Type B pancreatic cell (in vitro differentiated cells): ENCODE data around the gene MAPK6. TPM values are rescaled to one million over a fixed set of nuclear protein-coding genes. Genes with fewer than 3 reads are reported as not detected.
"Not testable (repeated sequence)": the region's sequence is repeated elsewhere in the genome, so short reads cannot be mapped to it uniquely, and the experiment has no call there.

Source experiments
- DNase-seq: peaks from one replicate; pipeline ENCODE4 v3.0.0; 2021; ENCODE audit warnings: mixed read lengths; ENCODE audit not compliant: unreplicated experiment; ENCODE audit errors: extremely low spot score
- H3K27ac Mint-ChIP-seq: 2 replicates; pipeline ENCODE4 v1.8.0; 2021; ENCODE audit warnings: mild to moderate bottlenecking, mixed read lengths
- H3K27me3 Mint-ChIP-seq: 2 replicates; pipeline ENCODE4 v1.8.0; 2021; ENCODE audit warnings: mixed read lengths
- H3K36me3 Mint-ChIP-seq: 2 replicates; pipeline ENCODE4 v1.8.0; 2021; ENCODE audit warnings: mixed read lengths
- H3K4me1 Mint-ChIP-seq: one replicate; pipeline ENCODE4 v1.8.0; 2021; ENCODE audit warnings: mixed read lengths; ENCODE audit not compliant: unreplicated experiment
- H3K4me3 Mint-ChIP-seq: 2 replicates; pipeline ENCODE4 v1.8.0; 2021; ENCODE audit warnings: mild to moderate bottlenecking, mixed read lengths
- H3K9me3 Mint-ChIP-seq: 2 replicates; pipeline ENCODE4 v1.8.0; 2021; ENCODE audit warnings: mixed read lengths
- CTCF ChIP-seq: fragments of 200-600 bp; sonication (generic); conservative IDR thresholded peaks from 2 replicates; pipeline ENCODE4 v1.5.0; 2021; ENCODE audit warnings: antibody characterized with exemption, mild to moderate bottlenecking
- total RNA-seq: library from RNA; stranded (reverse); gene quantifications from 2 replicates; pipeline ENCODE4 v1.2.1, GENCODE V29; 2021; ENCODE audit warnings: low replicate concordance

MAPK6 gene
- total RNA-seq, 1 donor from 2014 or later = 56.6 TPM

- Mint-ChIP-seq H3K4me3 (no peak overlapping the region), H3K36me3 (no peaks in the 10 kb centered on the region), H3K4me1 (peaks cover 5% of the 10 kb centered on the region), H3K9me3 (no peaks in the 10 kb centered on the region), H3K27me3 (no peaks in the 10 kb centered on the region), H3K27ac (no peak overlapping the region)
- no peak for TF ChIP-seq CTCF
- DNase-seq = no peak
Observed at GRCh38 chr15:52093539-52094510, 74.8 kb downstream of the MAPK6 start.

- no peak overlapping the region for H3K27ac Mint-ChIP-seq
- H3K4me3 Mint-ChIP-seq = no peak overlapping the region
- peaks cover 5% of the 10 kb centered on the region for H3K4me1 Mint-ChIP-seq
- no peaks in the 10 kb centered on the region for H3K36me3 Mint-ChIP-seq
- no peak for TF ChIP-seq CTCF
- H3K9me3 Mint-ChIP-seq = no peaks in the 10 kb centered on the region
- DNase-seq = no peak
- no peaks in the 10 kb centered on the region for H3K27me3 Mint-ChIP-seq
Observed at GRCh38 chr15:52094811-52095584, 76.0 kb downstream of the MAPK6 start.

GRCh38 chr15:52095597-52096262 is 76.7 kb downstream of the MAPK6 start:
- no peak overlapping the region for H3K27ac Mint-ChIP-seq
- no peak for DNase-seq
- peaks cover 5% of the 10 kb centered on the region for H3K4me1 Mint-ChIP-seq
- H3K4me3 Mint-ChIP-seq = no peak overlapping the region
- H3K9me3 Mint-ChIP-seq = no peaks in the 10 kb centered on the region
- H3K27me3 Mint-ChIP-seq = no peaks in the 10 kb centered on the region
- TF ChIP-seq CTCF = no peak
- H3K36me3 Mint-ChIP-seq = no peaks in the 10 kb centered on the region

GRCh38 chr15:52096536-52096935 is 77.5 kb downstream of the MAPK6 start:
- not testable (repeated sequence) for H3K4me1 Mint-ChIP-seq, H3K9me3 Mint-ChIP-seq, H3K36me3 Mint-ChIP-seq, H3K27ac Mint-ChIP-seq, DNase-seq, H3K27me3 Mint-ChIP-seq, H3K4me3 Mint-ChIP-seq

- H3K27me3 Mint-ChIP-seq = peaks cover 2% of the 10 kb centered on the region
- peaks cover 5% of the 10 kb centered on the region for H3K4me1 Mint-ChIP-seq
- no peaks in the 10 kb centered on the region for H3K9me3 Mint-ChIP-seq
- no peak overlapping the region for H3K27ac Mint-ChIP-seq
- no peaks in the 10 kb centered on the region for H3K36me3 Mint-ChIP-seq
- no peak for TF ChIP-seq CTCF
- H3K4me3 Mint-ChIP-seq = no peak overlapping the region
- no peak for DNase-seq
Observed at GRCh38 chr15:52097180-52097579, 78.2 kb downstream of the MAPK6 start.
